ENCODE data around the gene SDHA.

- TF ChIP-seq, protein P1, sequence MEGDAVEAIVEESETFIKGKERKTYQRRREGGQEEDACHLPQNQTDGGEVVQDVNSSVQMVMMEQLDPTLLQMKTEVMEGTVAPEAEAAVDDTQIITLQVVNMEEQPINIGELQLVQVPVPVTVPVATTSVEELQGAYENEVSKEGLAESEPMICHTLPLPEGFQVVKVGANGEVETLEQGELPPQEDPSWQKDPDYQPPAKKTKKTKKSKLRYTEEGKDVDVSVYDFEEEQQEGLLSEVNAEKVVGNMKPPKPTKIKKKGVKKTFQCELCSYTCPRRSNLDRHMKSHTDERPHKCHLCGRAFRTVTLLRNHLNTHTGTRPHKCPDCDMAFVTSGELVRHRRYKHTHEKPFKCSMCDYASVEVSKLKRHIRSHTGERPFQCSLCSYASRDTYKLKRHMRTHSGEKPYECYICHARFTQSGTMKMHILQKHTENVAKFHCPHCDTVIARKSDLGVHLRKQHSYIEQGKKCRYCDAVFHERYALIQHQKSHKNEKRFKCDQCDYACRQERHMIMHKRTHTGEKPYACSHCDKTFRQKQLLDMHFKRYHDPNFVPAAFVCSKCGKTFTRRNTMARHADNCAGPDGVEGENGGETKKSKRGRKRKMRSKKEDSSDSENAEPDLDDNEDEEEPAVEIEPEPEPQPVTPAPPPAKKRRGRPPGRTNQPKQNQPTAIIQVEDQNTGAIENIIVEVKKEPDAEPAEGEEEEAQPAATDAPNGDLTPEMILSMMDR (IDR thresholded peaks at IDR 0.05; ENCODE audit: low read depth, low read length) = no peak
- TF ChIP-seq MAX (IDR thresholded peaks at IDR 0.05; ENCODE audit: low read depth, low read length) = no peak
- TF ChIP-seq POLR2A (IDR thresholded peaks at IDR 0.05; ENCODE audit: extremely low read depth, insufficient read length) = no peak
Measured at GRCh38 chr5:204001-204400, 14.1 kb upstream of the SDHA start.

Data from NB4 (cell line).